HepG2 (cell line): ENCODE results near the gene KRTAP12-4. TPM values are rescaled to one million over a fixed set of nuclear protein-coding genes. Genes with fewer than 3 reads are reported as not detected.

Source experiments
- ASH2L ChIP-seq: fragments of 300-600, 200-600 bp; sonication (generic); IDR thresholded peaks from 2 replicates; pipeline ENCODE4 v1.7.0; 2017; ENCODE audit warnings: low read depth, mild to moderate bottlenecking, moderate library complexity, mixed read lengths, low read length; ENCODE audit not compliant: insufficient read length
- DPF2 ChIP-seq: sonication (generic); formaldehyde crosslinking; IDR thresholded peaks from 2 replicates; pipeline ENCODE4 v1.4.0; 2020; ENCODE audit warnings: mild to moderate bottlenecking, low read depth, missing genetic modification reagents, borderline replicate concordance
- EEA1 ChIP-seq: sonication (generic); formaldehyde crosslinking; IDR thresholded peaks from 2 replicates; pipeline ENCODE4 v1.5.1; 2020; ENCODE audit warnings: mild to moderate bottlenecking, missing genetic modification reagents, borderline replicate concordance
- KLF11 ChIP-seq: IDR thresholded peaks from 2 replicates; pipeline ENCODE4 v1.6.1; 2016; ENCODE audit warnings: missing compliant biosample characterization
- MAF1 ChIP-seq: sonication (generic); formaldehyde crosslinking; IDR thresholded peaks from 2 replicates; pipeline ENCODE4 v1.5.0; 2020; ENCODE audit warnings: missing genetic modification reagents, borderline replicate concordance
- MED8 ChIP-seq: sonication (generic); formaldehyde crosslinking; IDR thresholded peaks from 2 replicates; pipeline ENCODE4 v1.8.1; 2023; ENCODE audit warnings: mild to moderate bottlenecking, missing genetic modification reagents; ENCODE audit not compliant: insufficient replicate concordance
- NR1H2 ChIP-seq: sonication (generic); formaldehyde crosslinking; IDR thresholded peaks from 2 replicates; pipeline ENCODE4 v1.8.1; 2022; ENCODE audit warnings: low read depth, missing genetic modification reagents, borderline replicate concordance
- PLRG1 ChIP-seq: fragments of 450-650 bp; conservative IDR thresholded peaks from 2 replicates; pipeline ENCODE4 v1.6.1; 2016
- RAD51 ChIP-seq: fragments of 450-650 bp; IDR thresholded peaks from 2 replicates; pipeline ENCODE4 v1.6.1; 2016; ENCODE audit warnings: borderline replicate concordance
- SIX4 ChIP-seq: sonication (generic); formaldehyde crosslinking; IDR thresholded peaks from 2 replicates; pipeline ENCODE4 v1.4.0; 2020; ENCODE audit warnings: missing genetic modification reagents
- TARDBP ChIP-seq: sonication (generic); formaldehyde crosslinking; IDR thresholded peaks from 2 replicates; pipeline ENCODE4 v1.8.0; 2022; ENCODE audit warnings: mild to moderate bottlenecking, missing genetic modification reagents
- ZNF138 ChIP-seq: sonication (generic); formaldehyde crosslinking; IDR thresholded peaks from 2 replicates; pipeline ENCODE4 v1.5.0; 2020; ENCODE audit warnings: mild to moderate bottlenecking, low read depth, missing genetic modification reagents
- ZNF577 ChIP-seq: sonication (generic); formaldehyde crosslinking; IDR thresholded peaks from 2 replicates; pipeline ENCODE4 v1.4.0; 2020; ENCODE audit warnings: mild to moderate bottlenecking, low read depth, missing genetic modification reagents, borderline replicate concordance
- ZNF7 ChIP-seq: IDR thresholded peaks from 2 replicates; pipeline ENCODE4 v1.6.1; 2016; ENCODE audit warnings: missing biosample characterization, missing genetic modification reagents
- ZNF768 ChIP-seq: sonication (generic); formaldehyde crosslinking; IDR thresholded peaks from 2 replicates; pipeline ENCODE4 v1.4.0; 2020; ENCODE audit warnings: missing genetic modification reagents
- ZSCAN30 ChIP-seq: sonication (generic); formaldehyde crosslinking; IDR thresholded peaks from 2 replicates; pipeline ENCODE4 v1.5.0; 2020; ENCODE audit warnings: mild to moderate bottlenecking, missing genetic modification reagents
- polyA plus RNA-seq, 8 experiments: library from polyadenylated mRNA; depleted of rRNA in 3 of 8; stranded (reverse) in 7 of 8; unstranded in 1 of 8; fragments of >200 nt; fragmentation: Illumina TruSeq in 4 of 8; extraction: Trizol in 4 of 8; gene quantifications; 2 replicates each; pipeline versions ENCODE4 v1.2.1 to v1.2.3, GENCODE V29; 2011 to 2016; ENCODE audit warnings: low read depth in 4 of 8, missing spikeins in 1 of 8, mixed read lengths in 1 of 8; ENCODE audit not compliant: insufficient read depth in 1 of 8
- total RNA-seq, 5 experiments: library from RNA; depleted of rRNA; stranded (reverse); fragments of >200 nt; fragmentation: Illumina TruSeq; extraction: Trizol; gene quantifications; 2 replicates each; pipeline ENCODE4 v1.2.3, GENCODE V29; 2016; ENCODE audit warnings: low read depth in 1 of 5
- TF ChIP-seq, protein P1 (sequence below): sonication (generic); formaldehyde crosslinking; IDR thresholded peaks from 2 replicates; pipeline ENCODE4 v1.8.1; 2022; ENCODE audit warnings: mild to moderate bottlenecking, missing genetic modification reagents
- TF ChIP-seq, protein P2 (sequence below), 2 experiments: IDR thresholded peaks; 2 replicates each; pipeline ENCODE4 v1.6.1; 2011 to 2012; ENCODE audit warnings: low read length in 2 of 2, borderline replicate concordance in 1 of 2, low read depth in 1 of 2, mild to moderate bottlenecking in 1 of 2, moderate library complexity in 1 of 2
- TF ChIP-seq, protein P3 (sequence below): sonication (generic); formaldehyde crosslinking; IDR thresholded peaks from 2 replicates; pipeline ENCODE4 v1.4.0; 2020; ENCODE audit warnings: mild to moderate bottlenecking, missing genetic modification reagents
- TF ChIP-seq, protein P4 (sequence below): sonication (generic); formaldehyde crosslinking; IDR thresholded peaks from 2 replicates; pipeline ENCODE4 v1.4.0; 2020; ENCODE audit warnings: missing genetic modification reagents
- TF ChIP-seq, protein P5 (sequence below): sonication (generic); IDR thresholded peaks from 2 replicates; pipeline ENCODE4 v1.6.1; 2016; ENCODE audit warnings: low read depth, borderline replicate concordance

KRTAP12-4 gene
- total and polyA plus RNA-seq, 2 of the 13 experiments (the other 11 are each of a cell fraction or from before 2014, with no cell fraction given): not detected

DNA sequence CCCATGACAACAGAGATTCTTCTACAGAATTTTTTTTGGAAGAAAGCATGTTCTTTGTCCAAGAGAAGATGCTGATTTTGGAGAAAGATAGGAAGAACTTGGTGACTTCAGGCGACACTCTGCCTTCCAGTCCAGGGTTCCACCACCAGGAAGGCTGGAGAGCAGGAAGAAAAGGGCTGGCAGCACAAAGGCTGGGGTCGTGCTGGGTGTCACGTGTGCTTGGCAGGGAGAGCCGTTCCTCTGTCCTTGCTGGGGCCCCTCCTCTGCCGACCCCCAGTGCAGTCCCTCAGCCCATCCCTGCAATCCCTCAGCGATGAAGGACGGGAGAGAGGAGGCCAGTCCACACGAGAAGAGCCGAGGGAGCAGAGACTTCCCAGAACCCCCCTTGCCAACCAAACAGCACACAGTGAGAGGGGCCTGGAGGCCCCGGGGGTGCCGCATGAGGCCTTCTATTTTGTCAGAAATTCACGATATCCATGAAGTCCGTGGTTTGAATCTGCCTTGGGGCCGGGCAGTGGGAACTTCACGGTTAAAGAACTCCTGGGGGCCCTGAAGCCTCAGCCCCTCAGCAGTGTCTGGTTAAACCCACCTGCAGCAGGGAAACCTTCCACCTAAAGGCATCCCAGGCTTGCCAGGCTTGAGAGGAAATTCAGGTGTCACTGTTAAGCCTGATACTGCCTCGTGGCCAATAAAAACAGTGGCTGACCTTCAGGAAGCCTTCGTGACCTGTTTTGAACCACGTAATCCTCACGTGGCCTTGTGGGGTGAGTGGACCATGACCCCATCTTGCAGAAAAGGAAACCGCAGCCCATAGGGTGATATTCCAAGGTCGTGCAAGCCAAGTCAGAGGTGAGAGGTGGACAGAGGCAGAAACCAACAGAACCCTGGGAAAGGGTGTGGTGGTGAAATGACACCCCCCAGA is 45.9 kb upstream of the KRTAP12-4 start (continued):
- TF ChIP-seq, protein P1, sequence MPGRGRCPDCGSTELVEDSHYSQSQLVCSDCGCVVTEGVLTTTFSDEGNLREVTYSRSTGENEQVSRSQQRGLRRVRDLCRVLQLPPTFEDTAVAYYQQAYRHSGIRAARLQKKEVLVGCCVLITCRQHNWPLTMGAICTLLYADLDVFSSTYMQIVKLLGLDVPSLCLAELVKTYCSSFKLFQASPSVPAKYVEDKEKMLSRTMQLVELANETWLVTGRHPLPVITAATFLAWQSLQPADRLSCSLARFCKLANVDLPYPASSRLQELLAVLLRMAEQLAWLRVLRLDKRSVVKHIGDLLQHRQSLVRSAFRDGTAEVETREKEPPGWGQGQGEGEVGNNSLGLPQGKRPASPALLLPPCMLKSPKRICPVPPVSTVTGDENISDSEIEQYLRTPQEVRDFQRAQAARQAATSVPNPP (CRISPR knock-in tag): no peak
- TF ChIP-seq ZSCAN30 (CRISPR knock-in tag) (no peak), ZNF138 (CRISPR knock-in tag) (no peak), PLRG1 (no peak), ZNF7 (CRISPR knock-in tag) (no peak), NR1H2 (CRISPR knock-in tag) (no peak), RAD51 (no peak), EEA1 (CRISPR knock-in tag) (no peak), TARDBP (peak; percentile 60; the same call in 1 of the 2 replicates), ASH2L (no peak), KLF11 (CRISPR knock-in tag) (no peak), ZNF768 (CRISPR knock-in tag) (no peak), ZNF577 (CRISPR knock-in tag) (no peak), DPF2 (CRISPR knock-in tag) (no peak; the same call in 1 of the 2 replicates), MED8 (CRISPR knock-in tag) (no peak), MAF1 (CRISPR knock-in tag) (no peak), SIX4 (CRISPR knock-in tag) (no peak)
- TF ChIP-seq, protein P2, sequence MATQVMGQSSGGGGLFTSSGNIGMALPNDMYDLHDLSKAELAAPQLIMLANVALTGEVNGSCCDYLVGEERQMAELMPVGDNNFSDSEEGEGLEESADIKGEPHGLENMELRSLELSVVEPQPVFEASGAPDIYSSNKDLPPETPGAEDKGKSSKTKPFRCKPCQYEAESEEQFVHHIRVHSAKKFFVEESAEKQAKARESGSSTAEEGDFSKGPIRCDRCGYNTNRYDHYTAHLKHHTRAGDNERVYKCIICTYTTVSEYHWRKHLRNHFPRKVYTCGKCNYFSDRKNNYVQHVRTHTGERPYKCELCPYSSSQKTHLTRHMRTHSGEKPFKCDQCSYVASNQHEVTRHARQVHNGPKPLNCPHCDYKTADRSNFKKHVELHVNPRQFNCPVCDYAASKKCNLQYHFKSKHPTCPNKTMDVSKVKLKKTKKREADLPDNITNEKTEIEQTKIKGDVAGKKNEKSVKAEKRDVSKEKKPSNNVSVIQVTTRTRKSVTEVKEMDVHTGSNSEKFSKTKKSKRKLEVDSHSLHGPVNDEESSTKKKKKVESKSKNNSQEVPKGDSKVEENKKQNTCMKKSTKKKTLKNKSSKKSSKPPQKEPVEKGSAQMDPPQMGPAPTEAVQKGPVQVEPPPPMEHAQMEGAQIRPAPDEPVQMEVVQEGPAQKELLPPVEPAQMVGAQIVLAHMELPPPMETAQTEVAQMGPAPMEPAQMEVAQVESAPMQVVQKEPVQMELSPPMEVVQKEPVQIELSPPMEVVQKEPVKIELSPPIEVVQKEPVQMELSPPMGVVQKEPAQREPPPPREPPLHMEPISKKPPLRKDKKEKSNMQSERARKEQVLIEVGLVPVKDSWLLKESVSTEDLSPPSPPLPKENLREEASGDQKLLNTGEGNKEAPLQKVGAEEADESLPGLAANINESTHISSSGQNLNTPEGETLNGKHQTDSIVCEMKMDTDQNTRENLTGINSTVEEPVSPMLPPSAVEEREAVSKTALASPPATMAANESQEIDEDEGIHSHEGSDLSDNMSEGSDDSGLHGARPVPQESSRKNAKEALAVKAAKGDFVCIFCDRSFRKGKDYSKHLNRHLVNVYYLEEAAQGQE (IDR thresholded peaks at IDR 0.05; ENCODE audit: borderline replicate concordance in 1 of 2, low read depth in 1 of 2, low read length in 2 of 2): no peak
- TF ChIP-seq, protein P3, sequence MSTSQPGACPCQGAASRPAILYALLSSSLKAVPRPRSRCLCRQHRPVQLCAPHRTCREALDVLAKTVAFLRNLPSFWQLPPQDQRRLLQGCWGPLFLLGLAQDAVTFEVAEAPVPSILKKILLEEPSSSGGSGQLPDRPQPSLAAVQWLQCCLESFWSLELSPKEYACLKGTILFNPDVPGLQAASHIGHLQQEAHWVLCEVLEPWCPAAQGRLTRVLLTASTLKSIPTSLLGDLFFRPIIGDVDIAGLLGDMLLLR (CRISPR knock-in tag): no peak
- TF ChIP-seq, protein P4, sequence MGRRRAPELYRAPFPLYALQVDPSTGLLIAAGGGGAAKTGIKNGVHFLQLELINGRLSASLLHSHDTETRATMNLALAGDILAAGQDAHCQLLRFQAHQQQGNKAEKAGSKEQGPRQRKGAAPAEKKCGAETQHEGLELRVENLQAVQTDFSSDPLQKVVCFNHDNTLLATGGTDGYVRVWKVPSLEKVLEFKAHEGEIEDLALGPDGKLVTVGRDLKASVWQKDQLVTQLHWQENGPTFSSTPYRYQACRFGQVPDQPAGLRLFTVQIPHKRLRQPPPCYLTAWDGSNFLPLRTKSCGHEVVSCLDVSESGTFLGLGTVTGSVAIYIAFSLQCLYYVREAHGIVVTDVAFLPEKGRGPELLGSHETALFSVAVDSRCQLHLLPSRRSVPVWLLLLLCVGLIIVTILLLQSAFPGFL: no peak
- TF ChIP-seq, protein P5, sequence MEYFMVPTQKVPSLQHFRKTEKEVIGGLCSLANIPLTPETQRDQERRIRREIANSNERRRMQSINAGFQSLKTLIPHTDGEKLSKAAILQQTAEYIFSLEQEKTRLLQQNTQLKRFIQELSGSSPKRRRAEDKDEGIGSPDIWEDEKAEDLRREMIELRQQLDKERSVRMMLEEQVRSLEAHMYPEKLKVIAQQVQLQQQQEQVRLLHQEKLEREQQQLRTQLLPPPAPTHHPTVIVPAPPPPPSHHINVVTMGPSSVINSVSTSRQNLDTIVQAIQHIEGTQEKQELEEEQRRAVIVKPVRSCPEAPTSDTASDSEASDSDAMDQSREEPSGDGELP: no peak
